ENCODE results near the gene DCAF15.
"Not testable (repeated sequence)": the region's sequence is repeated elsewhere in the genome, so short reads cannot be mapped to it uniquely, and the experiment has no call there.

The DCAF15 gene

GRCh38 chr19:13918726-13919411 is 33.4 kb upstream of the DCAF15 start:
- H3K36me3 ChIP-seq (ENCODE audit: control insufficient read depth in 1 of 2, insufficient read depth in 2 of 2, low read length in 2 of 2) = peaks cover 15 to 61% of the 10 kb centered on the region in 2 donors
- no peaks in the 10 kb centered on the region for H3K27me3 ChIP-seq (ENCODE audit: low read depth, low read length)
- H3K4me1 ChIP-seq (ENCODE audit: control insufficient read depth in 1 of 2, insufficient read depth in 2 of 2, low read length in 2 of 2) = no peaks in the 10 kb centered on the region
- H3K9me3 ChIP-seq (ENCODE audit: control insufficient read depth in 1 of 2, low read length in 2 of 2) = peaks cover 0 to 4% of the 10 kb centered on the region in 2 donors
- H3K27ac ChIP-seq (ENCODE audit: low read length) = no peak overlapping the region
- no peak overlapping the region for H3K4me3 ChIP-seq (ENCODE audit: low read depth in 1 of 2, low read length in 2 of 2)

GRCh38 chr19:13920524-13920923 is 31.8 kb upstream of the DCAF15 start:
- H3K36me3 ChIP-seq (ENCODE audit: control insufficient read depth in 1 of 2, insufficient read depth in 2 of 2, low read length in 2 of 2) = peaks cover 15 to 60% of the 10 kb centered on the region in 2 donors
- no peak overlapping the region for H3K27ac ChIP-seq (ENCODE audit: low read length)
- H3K27me3 ChIP-seq (ENCODE audit: low read depth, low read length) = no peaks in the 10 kb centered on the region
- peaks cover 0 to 4% of the 10 kb centered on the region in 2 donors for H3K9me3 ChIP-seq (ENCODE audit: control insufficient read depth in 1 of 2, low read length in 2 of 2)
- H3K4me1 ChIP-seq (ENCODE audit: control insufficient read depth in 1 of 2, insufficient read depth in 2 of 2, low read length in 2 of 2) = no peaks in the 10 kb centered on the region
- peak overlapping the region in 1 of 2 donors; percentile 19 for H3K4me3 ChIP-seq (ENCODE audit: low read depth in 1 of 2, low read length in 2 of 2)

GRCh38 chr19:13920940-13921747 is 31.2 kb upstream of the DCAF15 start:
- H3K36me3 ChIP-seq (ENCODE audit: control insufficient read depth in 1 of 2, insufficient read depth in 2 of 2, low read length in 2 of 2) = peaks cover 15 to 61% of the 10 kb centered on the region in 2 donors
- peaks cover 0 to 4% of the 10 kb centered on the region in 2 donors for H3K9me3 ChIP-seq (ENCODE audit: control insufficient read depth in 1 of 2, low read length in 2 of 2)
- H3K27me3 ChIP-seq (ENCODE audit: low read depth, low read length) = no peaks in the 10 kb centered on the region
- H3K4me1 ChIP-seq (ENCODE audit: control insufficient read depth in 1 of 2, insufficient read depth in 2 of 2, low read length in 2 of 2) = no peaks in the 10 kb centered on the region
- H3K4me3 ChIP-seq (ENCODE audit: low read depth in 1 of 2, low read length in 2 of 2) = peak overlapping the region in 1 of 2 donors; percentile 19
- H3K27ac ChIP-seq (ENCODE audit: low read length) = no peak overlapping the region

- H3K36me3 ChIP-seq (ENCODE audit: control insufficient read depth in 1 of 2, insufficient read depth in 2 of 2, low read length in 2 of 2) = peaks cover 25 to 71% of the 10 kb centered on the region in 2 donors
- H3K27me3 ChIP-seq (ENCODE audit: low read depth, low read length); H3K27ac ChIP-seq (ENCODE audit: low read length); H3K4me1 ChIP-seq (ENCODE audit: control insufficient read depth in 1 of 2, insufficient read depth in 2 of 2, low read length in 2 of 2); H3K4me3 ChIP-seq (ENCODE audit: low read depth in 1 of 2, low read length in 2 of 2); H3K9me3 ChIP-seq (ENCODE audit: control insufficient read depth in 1 of 2, low read length in 2 of 2): not testable (repeated sequence)
These were observed 30.2 kb upstream of the DCAF15 start for GRCh38 chr19:13922118-13922517.

GRCh38 chr19:13923194-13923987 is 28.9 kb upstream of the DCAF15 start:
- Histone ChIP-seq H3K36me3 (ENCODE audit: control insufficient read depth in 1 of 2, insufficient read depth in 2 of 2, low read length in 2 of 2) (peaks cover 27 to 75% of the 10 kb centered on the region in 2 donors), H3K27me3 (ENCODE audit: low read depth, low read length) (no peaks in the 10 kb centered on the region), H3K4me3 (ENCODE audit: low read depth in 1 of 2, low read length in 2 of 2) (no peak overlapping the region), H3K9me3 (ENCODE audit: control insufficient read depth in 1 of 2, low read length in 2 of 2) (peaks cover 0 to 4% of the 10 kb centered on the region in 2 donors), H3K27ac (ENCODE audit: low read length) (no peak overlapping the region), H3K4me1 (ENCODE audit: control insufficient read depth in 1 of 2, insufficient read depth in 2 of 2, low read length in 2 of 2) (no peaks in the 10 kb centered on the region)

- no peaks in the 10 kb centered on the region for H3K27me3 ChIP-seq (ENCODE audit: low read depth, low read length)
- no peaks in the 10 kb centered on the region for H3K9me3 ChIP-seq (ENCODE audit: control insufficient read depth in 1 of 2, low read length in 2 of 2)
- H3K4me1 ChIP-seq (ENCODE audit: control insufficient read depth in 1 of 2, insufficient read depth in 2 of 2, low read length in 2 of 2) = no peaks in the 10 kb centered on the region
- peaks cover 23 to 69% of the 10 kb centered on the region in 2 donors for H3K36me3 ChIP-seq (ENCODE audit: control insufficient read depth in 1 of 2, insufficient read depth in 2 of 2, low read length in 2 of 2)
- no peak overlapping the region for H3K4me3 ChIP-seq (ENCODE audit: low read depth in 1 of 2, low read length in 2 of 2)
- no peak overlapping the region for H3K27ac ChIP-seq (ENCODE audit: low read length)
These were observed 26.3 kb upstream of the DCAF15 start for GRCh38 chr19:13926010-13926409.

GRCh38 chr19:13926715-13927114 is 25.6 kb upstream of the DCAF15 start:
- no peak overlapping the region for H3K27ac ChIP-seq (ENCODE audit: low read length)
- no peak overlapping the region for H3K4me3 ChIP-seq (ENCODE audit: low read depth in 1 of 2, low read length in 2 of 2)
- H3K36me3 ChIP-seq (ENCODE audit: control insufficient read depth in 1 of 2, insufficient read depth in 2 of 2, low read length in 2 of 2) = peaks cover 16 to 64% of the 10 kb centered on the region in 2 donors
- no peaks in the 10 kb centered on the region for H3K9me3 ChIP-seq (ENCODE audit: control insufficient read depth in 1 of 2, low read length in 2 of 2)
- H3K27me3 ChIP-seq (ENCODE audit: low read depth, low read length) = no peaks in the 10 kb centered on the region
- no peaks in the 10 kb centered on the region for H3K4me1 ChIP-seq (ENCODE audit: control insufficient read depth in 1 of 2, insufficient read depth in 2 of 2, low read length in 2 of 2)

GRCh38 chr19:13929340-13929739 is 23.0 kb upstream of the DCAF15 start:
- no peaks in the 10 kb centered on the region for H3K9me3 ChIP-seq (ENCODE audit: control insufficient read depth in 1 of 2, low read length in 2 of 2)
- no peak overlapping the region for H3K27ac ChIP-seq (ENCODE audit: low read length)
- no peaks in the 10 kb centered on the region for H3K4me1 ChIP-seq (ENCODE audit: control insufficient read depth in 1 of 2, insufficient read depth in 2 of 2, low read length in 2 of 2)
- no peaks in the 10 kb centered on the region for H3K27me3 ChIP-seq (ENCODE audit: low read depth, low read length)
- peaks cover 16 to 42% of the 10 kb centered on the region in 2 donors for H3K36me3 ChIP-seq (ENCODE audit: control insufficient read depth in 1 of 2, insufficient read depth in 2 of 2, low read length in 2 of 2)
- H3K4me3 ChIP-seq (ENCODE audit: low read depth in 1 of 2, low read length in 2 of 2) = no peak overlapping the region

- H3K4me1 ChIP-seq (ENCODE audit: control insufficient read depth in 1 of 2, insufficient read depth in 2 of 2, low read length in 2 of 2) = no peaks in the 10 kb centered on the region
- no peak overlapping the region for H3K27ac ChIP-seq (ENCODE audit: low read length)
- H3K27me3 ChIP-seq (ENCODE audit: low read depth, low read length) = no peaks in the 10 kb centered on the region
- H3K9me3 ChIP-seq (ENCODE audit: control insufficient read depth in 1 of 2, low read length in 2 of 2) = no peaks in the 10 kb centered on the region
- H3K4me3 ChIP-seq (ENCODE audit: low read depth in 1 of 2, low read length in 2 of 2) = no peak overlapping the region
- peaks cover 12 to 36% of the 10 kb centered on the region in 2 donors for H3K36me3 ChIP-seq (ENCODE audit: control insufficient read depth in 1 of 2, insufficient read depth in 2 of 2, low read length in 2 of 2)
These were observed 22.4 kb upstream of the DCAF15 start for GRCh38 chr19:13929956-13930355.

- Histone ChIP-seq H3K27ac (ENCODE audit: low read length) (no peak overlapping the region), H3K27me3 (ENCODE audit: low read depth, low read length) (no peaks in the 10 kb centered on the region), H3K4me3 (ENCODE audit: low read depth in 1 of 2, low read length in 2 of 2) (no peak overlapping the region), H3K9me3 (ENCODE audit: control insufficient read depth in 1 of 2, low read length in 2 of 2) (no peaks in the 10 kb centered on the region), H3K36me3 (ENCODE audit: control insufficient read depth in 1 of 2, insufficient read depth in 2 of 2, low read length in 2 of 2) (peaks cover 12 to 35% of the 10 kb centered on the region in 2 donors), H3K4me1 (ENCODE audit: control insufficient read depth in 1 of 2, insufficient read depth in 2 of 2, low read length in 2 of 2) (no peaks in the 10 kb centered on the region)
These were observed 21.9 kb upstream of the DCAF15 start for GRCh38 chr19:13930402-13930801.
